HG03439 (cell line): ENCODE measurements around the gene ADGRF3.
"Not testable (repeated sequence)": the region's sequence is repeated elsewhere in the genome, so short reads cannot be mapped to it uniquely, and the experiment has no call there.

Experiments
- ATAC-seq: cut with Tn5 transposase; IDR thresholded peaks from one replicate; pipeline ENCODE4 v1.9.1; 2021; ENCODE audit warnings: mild to moderate bottlenecking, moderate library complexity; ENCODE audit not compliant: unreplicated experiment

ADGRF3 gene

DNA sequence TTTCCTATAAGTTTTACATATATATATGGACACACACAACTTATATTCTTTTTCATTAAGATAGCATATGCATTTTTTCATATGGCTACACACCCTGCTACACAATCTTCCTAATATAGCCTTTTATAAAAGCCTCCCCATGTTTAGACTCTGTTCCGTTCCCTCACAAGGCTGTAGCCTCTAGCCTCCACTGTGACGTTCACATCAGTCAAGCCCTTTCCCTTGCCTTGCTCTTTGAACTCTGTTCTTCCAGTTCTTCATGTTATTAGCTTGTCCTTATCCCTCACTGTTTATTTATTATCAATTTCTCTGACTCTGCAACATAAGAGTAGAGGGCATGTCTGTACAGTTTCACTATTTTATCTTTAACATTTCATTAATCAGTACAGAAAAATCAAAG is 63.0 kb downstream of the ADGRF3 start:
- ATAC-seq, result no peak

DNA sequence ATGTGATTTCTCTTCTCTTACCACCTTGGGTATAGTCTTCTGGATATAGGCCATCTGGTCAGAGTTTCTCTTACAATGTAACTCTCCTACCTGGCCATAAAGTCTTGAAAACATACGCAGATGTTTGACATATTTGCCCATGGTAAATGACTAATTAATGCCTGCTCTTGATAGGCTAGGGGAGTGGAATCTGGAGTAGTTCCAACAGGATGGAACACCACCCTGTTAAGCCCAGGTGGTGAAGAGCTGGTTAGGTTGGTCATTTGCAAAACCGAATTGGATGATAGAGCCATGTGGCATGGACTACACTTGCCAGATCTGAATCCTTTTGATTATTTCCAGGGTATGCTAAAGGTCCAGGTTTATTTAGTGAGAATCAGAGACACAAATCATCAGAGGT is 65.4 kb downstream of the ADGRF3 start:
- ATAC-seq, result no peak

DNA sequence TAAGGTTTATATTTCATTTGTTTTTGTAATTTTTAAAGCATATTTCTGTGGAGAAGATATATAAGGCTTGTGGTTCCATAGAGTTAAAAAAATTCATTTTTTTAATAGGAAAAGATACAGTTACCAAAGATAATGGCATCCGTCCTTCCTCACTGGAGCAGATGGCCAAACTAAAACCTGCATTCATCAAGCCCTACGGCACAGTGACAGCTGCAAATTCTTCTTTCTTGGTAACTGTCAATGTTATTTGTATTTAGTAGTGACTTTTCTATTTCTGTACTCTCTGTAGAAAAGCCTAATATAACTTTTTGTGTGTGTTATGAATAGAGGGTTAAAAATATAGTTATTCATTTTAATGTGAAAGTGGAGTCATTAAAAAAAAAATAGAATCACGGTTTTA is 66.7 kb downstream of the ADGRF3 start:
- no peak for ATAC-seq

DNA sequence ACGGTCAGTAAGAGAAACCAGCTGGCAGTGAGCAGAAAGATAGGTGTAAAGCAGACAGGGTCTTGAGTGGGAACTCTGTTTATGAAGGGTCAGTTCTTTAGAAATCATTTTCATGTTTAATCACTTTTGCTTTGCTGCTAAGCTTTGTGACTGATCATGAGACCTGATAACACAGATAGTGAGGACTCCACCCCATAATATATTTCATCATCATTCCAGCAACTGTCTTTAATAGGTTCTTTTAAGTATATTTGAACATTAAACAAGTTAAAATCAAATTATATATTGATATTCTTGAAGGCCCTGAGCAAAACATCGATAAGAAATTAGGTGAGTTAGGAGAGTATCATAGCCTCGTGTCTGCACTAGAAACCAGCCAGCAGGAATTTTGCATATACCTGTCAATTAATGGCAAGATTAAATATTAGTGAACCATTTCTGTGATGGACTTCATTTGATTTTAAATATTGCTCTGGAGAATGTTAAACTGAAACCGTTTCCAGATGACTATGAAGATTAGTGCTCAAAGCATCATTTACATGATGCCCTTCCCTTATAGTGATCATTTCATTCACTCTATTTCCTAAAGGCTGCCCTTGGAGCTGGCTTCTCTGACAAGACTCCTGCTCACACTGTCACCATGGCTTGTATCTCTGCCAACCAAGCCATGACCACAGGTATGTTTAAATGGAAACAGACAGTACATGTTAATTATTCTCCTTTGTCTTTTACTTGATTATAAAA is 69.9 kb downstream of the ADGRF3 start:
- no peak for ATAC-seq

DNA sequence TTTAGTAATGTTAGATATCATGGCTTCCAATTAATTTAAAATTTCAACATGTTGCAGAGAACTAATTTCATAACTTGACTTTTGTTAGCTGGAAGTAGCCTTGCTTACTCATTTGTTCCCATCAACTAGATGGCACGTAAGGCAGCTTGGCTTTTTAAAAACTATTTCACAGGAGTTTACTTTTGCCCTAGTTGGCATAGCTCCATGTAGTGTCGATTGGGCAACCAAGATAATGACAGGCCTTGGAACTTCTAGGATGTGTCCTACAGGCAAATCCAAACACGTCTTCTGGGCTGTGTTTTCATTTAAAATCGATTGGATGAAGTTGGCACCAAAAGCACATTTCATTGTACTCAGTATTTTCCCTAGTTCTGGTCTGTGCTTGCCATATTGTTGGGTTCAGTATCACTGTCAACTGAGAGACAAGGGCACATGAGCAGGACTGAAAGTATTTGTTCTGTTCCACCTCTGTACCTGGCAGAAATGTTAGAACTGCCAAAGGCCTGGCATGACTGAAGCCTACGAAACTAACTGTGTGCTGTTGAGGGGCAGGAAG is 72.5 kb downstream of the ADGRF3 start:
- ATAC-seq, result no peak

DNA sequence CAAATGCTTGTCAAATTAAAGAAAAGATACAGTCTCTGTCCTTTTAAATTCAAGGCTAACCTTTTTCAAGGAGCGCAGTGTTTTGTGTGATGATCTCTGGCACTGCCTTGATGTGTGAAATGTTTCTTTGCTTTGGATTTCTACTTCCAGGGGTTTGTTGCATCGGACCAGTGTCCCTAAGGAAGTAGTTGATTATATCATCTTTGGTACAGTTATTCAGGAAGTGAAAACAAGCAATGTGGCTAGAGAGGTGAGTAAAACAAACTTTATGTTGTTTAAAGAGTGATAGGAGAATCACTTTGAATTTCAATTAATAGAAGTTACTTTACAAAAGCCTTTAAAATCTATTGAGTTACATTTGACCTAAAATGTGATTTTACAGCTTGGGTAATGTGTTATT is 73.1 kb downstream of the ADGRF3 start:
- ATAC-seq, result no peak

DNA sequence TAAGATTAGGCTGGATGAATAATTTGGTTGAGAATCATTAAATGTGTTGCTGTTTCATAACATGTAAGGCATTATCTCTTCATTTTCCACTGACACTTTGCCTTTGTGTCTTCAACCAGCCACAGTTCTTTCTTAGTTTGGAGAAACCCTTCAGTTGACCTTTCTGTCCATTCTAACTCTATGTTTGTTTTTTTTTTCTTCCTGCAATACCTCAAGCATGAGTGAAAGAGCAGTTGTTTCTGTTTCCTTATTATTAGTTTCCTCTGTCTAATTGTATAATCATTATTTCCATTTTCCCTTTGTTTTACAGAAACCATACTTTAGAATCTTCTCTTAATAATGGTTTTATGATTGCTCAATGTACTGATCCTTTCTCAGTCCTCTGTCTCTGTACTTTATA is 76.2 kb downstream of the ADGRF3 start:
- no peak for ATAC-seq

DNA sequence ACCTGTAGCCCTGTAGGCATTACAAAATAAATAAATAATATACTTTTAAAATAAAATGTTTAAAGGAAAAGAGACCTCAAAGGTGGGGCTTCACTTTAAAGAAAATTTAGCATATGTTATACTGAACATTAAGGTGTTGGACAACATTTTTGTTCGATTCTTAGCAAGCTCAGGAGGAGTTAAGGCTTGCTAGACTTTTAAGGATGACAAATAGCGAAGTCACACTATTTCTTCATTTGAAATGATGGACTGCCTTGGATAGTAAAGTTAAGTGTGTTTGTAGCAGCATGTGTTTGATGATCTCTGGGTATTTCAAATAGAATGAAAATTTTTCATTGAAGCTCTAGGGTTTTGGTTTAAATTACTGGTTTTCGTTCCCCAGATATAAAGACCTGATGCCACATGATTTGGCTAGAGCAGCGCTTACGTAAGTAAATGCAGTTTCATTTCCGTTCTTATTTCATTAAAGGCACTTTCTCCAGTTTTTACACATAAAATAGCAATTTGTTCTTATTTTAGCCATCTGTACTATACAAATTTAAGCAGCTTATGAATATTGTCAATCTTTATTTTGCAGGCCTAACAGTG is 76.9 kb downstream of the ADGRF3 start:
- no peak for ATAC-seq

DNA sequence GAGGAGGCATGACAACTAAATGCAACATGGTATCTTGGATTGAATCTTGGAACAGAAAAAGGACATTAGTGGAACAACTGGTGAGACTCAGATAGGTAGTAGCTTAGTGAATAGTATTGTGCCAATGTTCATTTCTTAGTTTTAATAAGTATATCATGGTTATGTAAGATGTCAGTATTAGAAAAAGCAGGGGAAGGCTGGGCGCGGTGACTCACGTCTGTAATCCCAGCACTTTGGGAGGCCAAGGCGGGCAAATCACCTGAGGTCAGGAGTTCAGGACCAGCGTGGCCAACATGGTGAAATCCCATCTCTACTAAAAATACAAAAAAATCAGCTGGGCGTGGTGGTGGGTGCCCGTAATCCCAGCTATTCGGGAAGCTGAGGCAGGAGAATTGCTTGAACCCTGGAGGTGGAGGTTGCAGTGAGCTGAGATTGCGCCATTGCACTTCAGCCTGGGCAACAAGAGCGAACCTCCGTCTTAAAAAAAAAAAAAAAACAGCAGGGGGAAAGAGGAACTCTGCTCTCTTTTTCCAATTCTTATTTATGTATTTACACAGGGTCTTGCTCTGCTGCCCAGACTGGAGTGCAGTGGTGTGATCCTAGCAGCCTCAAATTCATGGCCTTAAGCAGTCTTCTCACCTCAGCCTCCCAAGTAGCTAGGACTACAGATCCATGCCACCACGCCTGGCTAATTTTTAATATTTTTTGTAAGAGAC is 77.8 kb downstream of the ADGRF3 start:
- ATAC-seq, result not testable (repeated sequence)

DNA sequence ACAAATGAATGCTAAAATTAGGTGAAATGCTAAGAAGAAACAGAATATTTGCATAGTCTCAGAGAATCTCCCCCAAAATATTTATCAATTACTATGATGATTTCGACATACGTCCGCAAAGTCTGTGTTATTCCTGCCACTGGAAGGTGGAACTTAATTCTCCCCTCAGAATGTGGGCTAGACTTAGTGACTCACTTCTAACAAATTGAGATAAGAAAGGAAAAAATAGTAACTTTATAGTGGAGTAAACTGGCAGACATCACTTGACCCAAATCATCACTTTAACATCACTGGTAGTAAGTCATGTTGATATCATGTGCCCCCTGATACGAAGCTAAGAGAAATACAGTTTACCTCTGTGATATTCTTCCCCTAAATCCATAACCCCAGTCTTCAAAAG is 78.4 kb downstream of the ADGRF3 start:
- ATAC-seq, result no peak

DNA sequence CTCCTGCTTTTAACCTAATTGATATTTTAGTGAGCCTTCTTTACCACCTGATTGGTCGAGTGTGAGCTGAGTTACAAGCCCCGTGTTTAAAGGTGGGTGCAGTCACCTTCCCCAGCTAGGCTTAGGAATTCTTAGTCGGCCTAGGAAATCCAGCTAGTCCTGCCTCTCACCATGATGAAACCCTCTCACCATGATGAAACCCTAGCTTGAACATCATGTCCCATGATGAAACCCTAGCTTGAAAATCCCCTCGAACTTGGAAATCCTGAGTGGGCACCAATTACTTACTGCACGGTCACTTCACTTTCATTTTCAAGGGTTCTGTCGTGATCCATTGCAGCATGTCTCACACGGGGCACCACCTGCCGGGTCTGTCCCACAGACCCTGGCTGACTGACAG is 87.8 kb downstream of the ADGRF3 start:
- not testable (repeated sequence) for ATAC-seq
